PC-3 (cell line): Measurements from ENCODE around the gene EXOC7. TPM values are rescaled to one million over a fixed set of nuclear protein-coding genes. Genes with fewer than 3 reads are reported as not detected.
A peak's percentile ranks its signal among the peaks of the same experiment; 100 is the strongest.

ENCODE experiments used
- ATAC-seq: fragments of 200-7000 bp; cut with Tn5 transposase; 2 replicates; pipeline ENCODE4 v1.9.1; 2020; ENCODE audit warnings: mild to moderate bottlenecking, moderate library complexity
- BruUV-seq: library from RNA; stranded (reverse); fragments of 400-500 nt; replicated peaks from 2 replicates; lab custom pipeline; 2021; lab: Mats Ljungman, UMichigan
- CTCF ChIA-PET: fragments of 300-600 bp; sonication (Branson Sonifier 250); formaldehyde crosslinking; loops from one replicate; lab custom pipeline; 2022; ENCODE audit warnings: antibody characterized with exemption; lab: Charles Lee
- POLR2A ChIA-PET: fragments of 300-600 bp; sonication (Branson Sonifier 250); formaldehyde crosslinking; loops from one replicate; lab custom pipeline; 2022; ENCODE audit warnings: antibody characterized with exemption; ENCODE audit not compliant: unreplicated experiment; lab: Charles Lee
- DNase-seq: peaks from one replicate; pipeline ENCODE4 v3.0.0-alpha.2; 2015
- H2AFZ ChIP-seq: fragments of 300-600 bp; sonication (generic); 2 replicates; pipeline ENCODE4 v1.6.0; 2016; ENCODE audit warnings: antibody characterized with exemption, low read length
- H3F3A ChIP-seq: fragments of 300-600 bp; sonication (generic); one replicate; pipeline ENCODE4 v1.6.0; 2017; ENCODE audit warnings: antibody characterized with exemption, low read length, control low read depth, mild to moderate bottlenecking; ENCODE audit not compliant: unreplicated experiment
- H3K27ac ChIP-seq: fragments of 300-600 bp; sonication (generic); 2 replicates; pipeline ENCODE4 v1.5.1; 2016; ENCODE audit warnings: mild to moderate bottlenecking, low read length
- H3K27me3 ChIP-seq: fragments of 300-600 bp; sonication (generic); 2 replicates; pipeline ENCODE4 v1.6.1; 2016; ENCODE audit warnings: low read length, mixed read lengths
- H3K36me3 ChIP-seq: fragments of 300-600 bp; sonication (generic); 2 replicates; pipeline ENCODE4 v1.6.1; 2016; ENCODE audit warnings: low read depth, mixed run types, low read length, mixed read lengths
- H3K4me1 ChIP-seq: fragments of 300-600 bp; sonication (generic); 2 replicates; pipeline ENCODE4 v1.5.1; 2016; ENCODE audit warnings: low read length; ENCODE audit not compliant: insufficient read depth
- H3K4me2 ChIP-seq: fragments of 300-600 bp; sonication (generic); 2 replicates; pipeline ENCODE4 v1.6.0; 2016; ENCODE audit warnings: low read length
- H3K4me3 ChIP-seq: fragments of 300-600 bp; sonication (generic); 2 replicates; pipeline ENCODE4 v1.5.1; 2016; ENCODE audit warnings: mild to moderate bottlenecking, low read length, mixed read lengths
- H3K79me2 ChIP-seq: fragments of 300-600 bp; sonication (generic); 2 replicates; pipeline ENCODE4 v1.6.1; 2017; ENCODE audit warnings: low read length, mixed read lengths
- H3K9ac ChIP-seq: fragments of 300-600 bp; sonication (generic); 2 replicates; pipeline ENCODE4 v1.6.0; 2016; ENCODE audit warnings: mild to moderate bottlenecking, low read length
- H3K9me2 ChIP-seq: fragments of 300-600 bp; sonication (generic); replicated peaks from 2 replicates; pipeline ENCODE4 v1.6.1; 2016; ENCODE audit warnings: mixed run types, low read length, mixed read lengths
- H3K9me3 ChIP-seq: fragments of 300-600 bp; sonication (generic); 2 replicates; pipeline ENCODE4 v1.6.1; 2016; ENCODE audit warnings: low read length, mixed read lengths
- H4K20me1 ChIP-seq: fragments of 300-600 bp; sonication (generic); 2 replicates; pipeline ENCODE4 v1.6.1; 2016; ENCODE audit warnings: low read length, mixed read lengths
- CTCF ChIP-seq: fragments of 300-600 bp; sonication (generic); conservative IDR thresholded peaks from 2 replicates; pipeline ENCODE4 v1.5.1; 2017; ENCODE audit warnings: antibody characterized with exemption, low read depth, mild to moderate bottlenecking, low read length
- EZH2 ChIP-seq: fragments of 300-600 bp; sonication (generic); IDR thresholded peaks from one replicate; pipeline ENCODE4 v1.6.1; 2017; ENCODE audit warnings: antibody characterized with exemption, mild to moderate bottlenecking, low read length; ENCODE audit not compliant: unreplicated experiment
- EZH2phosphoT487 ChIP-seq: fragments of 300-600 bp; sonication (generic); IDR thresholded peaks from 2 replicates; pipeline ENCODE4 v1.6.1; 2018; ENCODE audit warnings: mild to moderate bottlenecking, antibody characterized with exemption, low read length, borderline replicate concordance
- intact Hi-C: fragments of 100-400 bp; cut with micrococcal nuclease; formaldehyde crosslinking; loops from 2 replicates; pipeline ENCODE4 v1.9.0; 2023
- total RNA-seq: library from RNA; depleted of rRNA; stranded (reverse); fragments of >200 nt; gene quantifications from 2 replicates; pipeline ENCODE4 v1.2.3, GENCODE V29; 2014

The EXOC7 gene
- total RNA-seq, 1 experiment from 2014 or later, result 153 TPM

DNA sequence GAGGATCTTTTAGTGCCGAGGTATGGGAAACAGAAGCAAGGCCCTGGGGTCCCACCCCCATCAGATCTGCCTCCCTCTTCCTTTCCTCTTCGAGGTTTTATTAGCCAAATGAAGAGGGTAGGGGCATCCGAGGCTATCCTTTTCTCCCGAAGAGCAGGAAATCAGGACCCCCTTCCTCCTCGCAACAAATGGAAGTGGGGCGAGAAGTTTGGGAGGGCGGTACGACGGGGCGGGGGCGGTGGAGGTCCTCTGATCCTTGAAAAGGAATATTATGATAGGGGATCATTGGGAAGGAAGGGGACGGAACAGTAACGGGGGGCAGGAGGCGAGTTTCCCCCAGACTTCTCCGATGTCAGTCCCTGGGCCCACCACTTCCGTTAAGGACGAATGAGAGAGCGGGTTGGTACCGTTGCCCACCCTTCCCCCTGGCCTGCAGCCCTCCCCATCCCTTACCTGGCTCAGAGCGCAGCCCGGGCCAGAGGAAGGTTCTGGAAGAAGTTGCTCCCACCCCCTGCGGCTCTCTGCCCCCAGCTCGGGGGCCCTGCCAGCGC lies 37.1 kb upstream of the EXOC7 start:
- Histone ChIP-seq H3K79me2 (no peaks in the 10 kb centered on the region), H3K9ac (no peak overlapping the region), H3K4me3 (peak overlapping the region; percentile 65), H3K9me3 (no peaks in the 10 kb centered on the region), H2AFZ (peak overlapping the region; percentile 80; the same call in 1 of the 2 replicates), H4K20me1 (no peaks in the 10 kb centered on the region), H3K27me3 (no peaks in the 10 kb centered on the region), H3K9me2 (no peaks in the 10 kb centered on the region), H3K27ac (no peak overlapping the region), H3K4me2 (peak overlapping the region; percentile 88), H3F3A (no peaks in the 10 kb centered on the region), H3K36me3 (no peaks in the 10 kb centered on the region), H3K4me1 (peaks cover 18% of the 10 kb centered on the region)
- POLR2A ChIA-PET, result no interaction called here
- ATAC-seq (no peak), DNase-seq (no peak)
- BruUV-seq, result no TSS peak
- intact Hi-C loops, result no loop called here
- TF ChIP-seq EZH2 (no peak), CTCF (no peak), EZH2phosphoT487 (no peak)
- CTCF ChIA-PET, result interaction anchor here (0.6 to 1.0 kb wide), 2 partner anchors 8 to 41 kb away, joined by 3 to 5 read pairs; no protein-coding TSS in a partner anchor

DNA sequence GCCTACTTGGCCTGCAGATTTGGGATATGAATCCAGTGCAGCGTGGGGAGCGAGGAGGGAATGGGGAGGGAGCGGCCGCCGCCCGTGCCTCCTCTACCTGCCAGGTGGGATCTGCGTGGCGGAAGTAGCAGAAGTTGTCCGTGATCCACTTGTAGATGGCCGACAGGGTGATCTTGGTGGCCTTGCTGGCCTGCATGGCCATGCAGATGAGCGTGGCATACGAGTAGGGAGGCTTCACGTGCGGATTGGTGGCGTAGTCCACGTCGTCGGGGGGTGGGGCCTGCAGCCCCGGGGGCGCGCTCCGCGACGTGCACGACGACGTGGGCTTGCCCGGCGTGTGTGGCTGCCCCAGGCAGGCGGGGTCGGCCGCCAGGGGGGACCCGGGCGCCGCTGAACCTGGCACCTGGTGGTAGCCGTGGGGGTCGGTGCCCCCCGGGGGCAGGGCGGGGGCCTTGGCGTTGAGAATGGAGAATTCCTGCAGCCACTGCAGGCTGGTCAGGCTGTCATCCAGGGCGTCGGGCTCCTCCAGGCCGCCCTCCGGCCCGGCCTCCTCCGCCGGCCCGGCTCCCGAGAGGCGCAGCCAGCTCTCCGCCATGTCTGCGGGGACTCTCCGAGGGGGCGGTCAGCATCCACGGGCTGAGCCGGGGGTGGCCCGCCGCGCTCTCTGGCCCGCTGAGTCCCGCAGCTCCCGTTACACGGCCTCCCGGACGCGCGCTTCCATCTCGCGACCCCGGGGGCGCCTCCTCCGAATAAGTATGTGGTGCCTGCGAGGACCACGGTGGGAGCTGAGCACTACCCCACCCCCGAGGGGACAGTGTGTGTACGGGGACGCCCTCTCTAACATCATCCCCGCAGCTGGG lies 36.4 kb upstream of the EXOC7 start:
- no peaks in the 10 kb centered on the region for H3K27me3 ChIP-seq
- no peaks in the 10 kb centered on the region for H3K9me2 ChIP-seq
- ChIA-PET POLR2A (no interaction called here), CTCF (no interaction called here)
- H3K79me2 ChIP-seq, result no peaks in the 10 kb centered on the region
- no peaks in the 10 kb centered on the region for H3F3A ChIP-seq
- H3K27ac ChIP-seq, result no peak overlapping the region
- no peaks in the 10 kb centered on the region for H3K36me3 ChIP-seq
- no peaks in the 10 kb centered on the region for H3K9me3 ChIP-seq
- H3K4me1 ChIP-seq, result peaks cover 17% of the 10 kb centered on the region
- peak overlapping the region; percentile 88; the same call in 1 of the 2 replicates for H3K4me2 ChIP-seq
- BruUV-seq, result no TSS peak
- H4K20me1 ChIP-seq, result no peaks in the 10 kb centered on the region
- H3K9ac ChIP-seq, result no peak overlapping the region
- H3K4me3 ChIP-seq, result no peak overlapping the region
- H2AFZ ChIP-seq, result no peak overlapping the region
- intact Hi-C loops, result no loop called here
- TF ChIP-seq CTCF (no peak), EZH2 (no peak), EZH2phosphoT487 (no peak)
- DNase-seq (no peak), ATAC-seq (no peak)
